ENCODE results near the gene TXLNA. TPM values are rescaled to one million over a fixed set of nuclear protein-coding genes. Genes with fewer than 3 reads are reported as not detected.
A peak's percentile ranks its signal among the peaks of the same experiment; 100 is the strongest.
"Not testable (repeated sequence)": the region's sequence is repeated elsewhere in the genome, so short reads cannot be mapped to it uniquely, and the experiment has no call there.

TXLNA gene
- total RNA-seq (10 to 100 TPM; 13.7 to 28.9 (median 17.3) TPM), polyA plus RNA-seq (10 to 100 TPM in 1 of 2 donors, 1 to 10 TPM in 1; 7.5 to 11.7 TPM)
- long read RNA-seq, donor 1, full-length matches to known transcripts: 2 of 11 reads
- long read RNA-seq, donor 1, partial matches to known transcripts: 0 of 11 reads
- long read RNA-seq, donor 1, other reads (novel, unspliced or antisense): 9 of 11 reads
- long read RNA-seq, donor 2, full-length matches to known transcripts: 1 of 10 reads
- long read RNA-seq, donor 2, partial matches to known transcripts: 2 of 10 reads
- long read RNA-seq, donor 2, other reads (novel, unspliced or antisense): 7 of 10 reads
- long read RNA-seq, donor 3, full-length matches to known transcripts: 5 of 34 reads
- long read RNA-seq, donor 3, partial matches to known transcripts: 3 of 34 reads
- long read RNA-seq, donor 3, other reads (novel, unspliced or antisense): 26 of 34 reads

- WGBS, 2 donors: 0 to 1% methylated on average over 79 of the region's 79 CpGs
- peak in 4 of 9 donors; percentile 18 to 44 (median 34) for TF ChIP-seq CTCF (IDR thresholded peaks at IDR 0.05)
- ATAC-seq (peak; percentile 94 to 97 (median 96)), DNase-seq (peak; percentile 94 to 96)
- no peaks in the 10 kb centered on the region for H3K9me3 ChIP-seq
- H3K4me3 ChIP-seq: peak within 1 kb of the TSS; percentile 42 to 80 (median 75)
- H3K27me3 ChIP-seq: no peaks in the 10 kb centered on the region
- intact Hi-C loops (cut with DNase I): loop anchor here in 3 of 10 donors (2.0 to 10.0 kb wide), 3 partner anchors 33 to 72 kb away; partner anchors contain the start of gene KPNA6 (in 1 of the 3)
- peak within 1 kb of the TSS; percentile 59 to 98 (median 96) for H3K27ac ChIP-seq
- peaks cover 0 to 51% (median 9%) of the 10 kb centered on the region in 9 donors for H3K36me3 ChIP-seq
- H3K4me1 ChIP-seq: peaks cover 3 to 55% (median 33%) of the 10 kb centered on the region in 9 donors
Observed at GRCh38 chr1:32179443-32180185, at the start of gene TXLNA. TXLNA (plus strand) TSS chr1:32179675; CDS start chr1:32180346, 671 bp downstream.

GRCh38 chr1:32133950-32134280 is 45.6 kb upstream of the TXLNA start:
- H3K27me3 ChIP-seq; H3K27ac ChIP-seq; DNase-seq; intact Hi-C loops (cut with DNase I); ATAC-seq; H3K4me3 ChIP-seq; H3K9me3 ChIP-seq: not testable (repeated sequence)
- Histone ChIP-seq H3K36me3 (peaks cover 0 to 25% (median 3%) of the 10 kb centered on the region in 9 donors), H3K4me1 (peaks cover 0 to 31% (median 11%) of the 10 kb centered on the region in 9 donors)
- WGBS, 2 donors: 94 to 96% methylated on average over 9 of the region's 9 CpGs

GRCh38 chr1:32137111-32137510 is 42.4 kb upstream of the TXLNA start:
- Histone ChIP-seq H3K4me1 (peaks cover 0 to 30% (median 15%) of the 10 kb centered on the region in 9 donors), H3K36me3 (peaks cover 0 to 5% (median 0%) of the 10 kb centered on the region in 9 donors), H3K9me3 (no peaks in the 10 kb centered on the region), H3K27me3 (no peaks in the 10 kb centered on the region), H3K4me3 (no peak overlapping the region), H3K27ac (no peak overlapping the region)
- no peak for TF ChIP-seq CTCF (IDR thresholded peaks at IDR 0.05)
- whole genome bisulfite sequencing, 2 donors: 96 to 98% methylated on average over 5 of the region's 5 CpGs
- intact Hi-C loops (cut with DNase I): no loop called here
- no peak for DNase-seq
- no peak for ATAC-seq

- TF ChIP-seq CTCF (IDR thresholded peaks at IDR 0.05): no peak
- peaks cover 0 to 5% (median 0%) of the 10 kb centered on the region in 9 donors for H3K36me3 ChIP-seq
- intact Hi-C loops (cut with DNase I): no loop called here
- H3K27me3 ChIP-seq: no peaks in the 10 kb centered on the region
- H3K27ac ChIP-seq: no peak overlapping the region
- ATAC-seq (no peak), DNase-seq (no peak)
- no peak overlapping the region for H3K4me3 ChIP-seq
- no peaks in the 10 kb centered on the region for H3K9me3 ChIP-seq
- WGBS, 2 donors: 70 to 76% methylated on average over 5 of the region's 5 CpGs
- peaks cover 0 to 38% (median 26%) of the 10 kb centered on the region in 9 donors for H3K4me1 ChIP-seq
Observed at GRCh38 chr1:32138965-32139364, 40.5 kb upstream of the TXLNA start.
